ENCODE measurements around the gene SMCO3. TPM values are rescaled to one million over a fixed set of nuclear protein-coding genes. Genes with fewer than 3 reads are reported as not detected.

SMCO3 gene
- total and polyA plus RNA-seq, 2 of the 8 experiments (the other 6 are each of a cell fraction or from before 2014, with no cell fraction given): not detected

DNA sequence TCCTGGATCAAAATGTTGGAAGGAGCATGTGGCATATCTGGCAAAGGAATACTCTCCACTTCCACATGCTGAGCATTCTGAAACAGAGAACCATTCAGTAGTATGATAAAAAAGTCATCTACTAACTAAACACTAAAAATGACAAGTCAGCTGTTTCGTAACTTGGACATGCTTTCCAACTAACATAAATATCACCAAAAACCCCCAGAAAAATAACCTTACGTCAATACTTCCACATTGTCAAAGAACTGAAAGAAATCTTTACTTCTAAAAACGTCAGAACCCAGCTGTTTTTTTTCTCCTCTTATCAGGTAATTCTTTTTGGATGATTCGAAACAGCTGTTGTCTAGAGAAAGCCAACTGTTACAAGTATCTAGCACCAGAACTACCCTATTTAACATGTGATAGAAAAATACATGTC is 18.9 kb downstream of the SMCO3 start:
- no peaks in the 10 kb centered on the region for H3K27me3 ChIP-seq (replicated peaks in 1 of 4; ENCODE audit: control insufficient read depth in 3 of 4, extremely low read depth in 1 of 4, insufficient read depth in 3 of 4, low read length in 3 of 4)
- H3K9ac ChIP-seq (replicated peaks in 1 of 4; ENCODE audit: extremely low read depth in 1 of 4, low read depth in 3 of 4, low read length in 3 of 4): no peak overlapping the region
- no peak overlapping the region for H4K8ac ChIP-seq (ENCODE audit: extremely low read depth, insufficient read depth, low read length)
- no peak overlapping the region for H2BK20ac ChIP-seq (ENCODE audit: low read length)
- H3K79me1 ChIP-seq (ENCODE audit: low read depth, low read length): no peaks in the 10 kb centered on the region
- no peak overlapping the region for H3K4ac ChIP-seq (replicated peaks; ENCODE audit: insufficient read length, low read depth, low read length)
- DNase-seq (ENCODE audit: low read depth in 1 of 2, low spot score in 2 of 2) (no peak), FAIRE-seq (no peak)
- no peak overlapping the region for H3K23ac ChIP-seq (ENCODE audit: insufficient read length)
- no peak overlapping the region for H2BK5ac ChIP-seq (ENCODE audit: low read depth, low read length)
- no peak overlapping the region for H2BK15ac ChIP-seq (ENCODE audit: low read length)
- peaks cover 0 to 2% of the 10 kb centered on the region in 2 experiments for H4K20me1 ChIP-seq (replicated peaks in 1 of 2; ENCODE audit: control insufficient read depth in 1 of 2, insufficient read depth in 2 of 2, low read length in 2 of 2)
- no peak overlapping the region for H3K27ac ChIP-seq (ENCODE audit: low read depth, low read length)
- H4K5ac ChIP-seq (ENCODE audit: insufficient read length, low read depth, low read length): no peak overlapping the region
- H3K14ac ChIP-seq (ENCODE audit: insufficient read length): no peak overlapping the region
- H3K23me2 ChIP-seq (ENCODE audit: low read depth, low read length): no peaks in the 10 kb centered on the region
- no peak overlapping the region for H4K91ac ChIP-seq (replicated peaks; ENCODE audit: insufficient read length, low read length)
- ChIA-PET POLR2A (ENCODE audit: partially characterized antibody) (no interaction called here), CTCF (ENCODE audit: partially characterized antibody) (interaction anchor here (1.0 kb wide), 1 partner anchor 11 kb away, joined by 4 read pairs; no protein-coding TSS in a partner anchor)
- no peaks in the 10 kb centered on the region for H3K9me3 ChIP-seq (ENCODE audit: insufficient read depth in 2 of 2, low read depth in 1 of 2, low read length in 1 of 2)
- H3K18ac ChIP-seq (ENCODE audit: extremely low read depth, low read length): no peak overlapping the region
- H3K36me3 ChIP-seq (ENCODE audit: control insufficient read depth in 2 of 4, insufficient read depth in 4 of 4, low read length in 3 of 4): peaks cover 22 to 87% (median 61%) of the 10 kb centered on the region in 4 experiments
- no peaks in the 10 kb centered on the region for H3K4me1 ChIP-seq (replicated peaks in 1 of 4; ENCODE audit: control insufficient read depth in 3 of 4, insufficient read depth in 4 of 4, low read length in 3 of 4)
- H2BK120ac ChIP-seq (replicated peaks; ENCODE audit: low read depth, low read length): no peak overlapping the region
- no peak overlapping the region for H2BK12ac ChIP-seq (ENCODE audit: low read depth, low read length)
- H3K56ac ChIP-seq (replicated peaks; ENCODE audit: insufficient read length, low read depth, low read length): no peak overlapping the region
- no peak overlapping the region for H2AFZ ChIP-seq (ENCODE audit: low read length)
- H3K4me2 ChIP-seq (ENCODE audit: insufficient read depth in 1 of 2, low read depth in 2 of 2, low read length in 2 of 2): no peak overlapping the region
- WGBS, 2 experiments (ENCODE audit: extremely low coverage in 1 of 2, insufficient coverage in 1 of 2, insufficient read length in 1 of 2, insufficient replicate concordance in 2 of 2, low coverage in 1 of 2, low lambda C conversion rate in 2 of 2, missing lambda C conversion rate in 1 of 2): 85 to 100% methylated on average over 1 to 4 of the region's 4 CpGs
- TF ChIP-seq PHF8 (conservative IDR thresholded peaks at IDR 0.05; ENCODE audit: low read depth, low read length) (no peak), MAFK (IDR thresholded peaks at IDR 0.05; ENCODE audit: low read depth, low read length) (peak; percentile 13; the same call in 1 of the 2 replicates), SUZ12 (IDR thresholded peaks at IDR 0.05; ENCODE audit: low read length) (no peak), SAP30 (IDR thresholded peaks at IDR 0.05; ENCODE audit: insufficient read depth, insufficient replicate concordance, low read length) (no peak), GABPA (IDR thresholded peaks at IDR 0.05; ENCODE audit: borderline replicate concordance, insufficient read depth, low read length) (no peak), CTBP2 (IDR thresholded peaks at IDR 0.05; ENCODE audit: borderline replicate concordance, insufficient read depth, insufficient read length, low read length) (no peak)
- H3K4me3 ChIP-seq (ENCODE audit: extremely low read depth in 1 of 4, insufficient read depth in 2 of 4, low read depth in 3 of 4, low read length in 4 of 4): no peak overlapping the region
- H2AK5ac ChIP-seq (ENCODE audit: low read depth, low read length): no peak overlapping the region
- H3K79me2 ChIP-seq (ENCODE audit: control insufficient read depth in 1 of 2, insufficient read depth in 2 of 2, low read length in 2 of 2): peaks cover 0 to 29% of the 10 kb centered on the region in 2 experiments; a peak in 2 of 4 replicates

All from H1 (cell line).